ENCODE measurements around the gene CAV3. TPM values are rescaled to one million over a fixed set of nuclear protein-coding genes. Genes with fewer than 3 reads are reported as not detected.

Gene CAV3
- total RNA-seq, 1 donor from 2014 or later = not detected

GRCh38 chr3:8762607-8763377, 29.2 kb downstream of the CAV3 start:
- peaks cover 7% of the 10 kb centered on the region for H3K27me3 Mint-ChIP-seq (ENCODE audit: unreplicated experiment)
- DNase-seq (ENCODE audit: low spot score) = no peak
- no peak overlapping the region for H3K27ac Mint-ChIP-seq (ENCODE audit: unreplicated experiment)
- peaks cover 3% of the 10 kb centered on the region for H3K4me1 Mint-ChIP-seq (ENCODE audit: unreplicated experiment)
- H3K36me3 Mint-ChIP-seq (ENCODE audit: low read depth, unreplicated experiment) = no peaks in the 10 kb centered on the region
- H3K4me3 Mint-ChIP-seq (ENCODE audit: unreplicated experiment) = no peak overlapping the region
- TF ChIP-seq CTCF (IDR thresholded peaks at IDR 0.05; ENCODE audit: unreplicated experiment) = no peak
- H3K9me3 Mint-ChIP-seq (ENCODE audit: unreplicated experiment) = no peaks in the 10 kb centered on the region

GRCh38 chr3:8764528-8764927, 30.9 kb downstream of the CAV3 start:
- Mint-ChIP-seq H3K4me3 (ENCODE audit: unreplicated experiment) (no peak overlapping the region), H3K27me3 (ENCODE audit: unreplicated experiment) (peaks cover 10% of the 10 kb centered on the region), H3K36me3 (ENCODE audit: low read depth, unreplicated experiment) (no peaks in the 10 kb centered on the region), H3K4me1 (ENCODE audit: unreplicated experiment) (peaks cover 14% of the 10 kb centered on the region), H3K27ac (ENCODE audit: unreplicated experiment) (no peak overlapping the region), H3K9me3 (ENCODE audit: unreplicated experiment) (no peaks in the 10 kb centered on the region)
- TF ChIP-seq CTCF (IDR thresholded peaks at IDR 0.05; ENCODE audit: unreplicated experiment) = no peak
- no peak for DNase-seq (ENCODE audit: low spot score)

GRCh38 chr3:8765528-8765927, 31.9 kb downstream of the CAV3 start:
- H3K4me1 Mint-ChIP-seq (ENCODE audit: unreplicated experiment) = peaks cover 23% of the 10 kb centered on the region
- no peaks in the 10 kb centered on the region for H3K9me3 Mint-ChIP-seq (ENCODE audit: unreplicated experiment)
- H3K4me3 Mint-ChIP-seq (ENCODE audit: unreplicated experiment) = no peak overlapping the region
- no peak for DNase-seq (ENCODE audit: low spot score)
- no peak overlapping the region for H3K27ac Mint-ChIP-seq (ENCODE audit: unreplicated experiment)
- H3K27me3 Mint-ChIP-seq (ENCODE audit: unreplicated experiment) = peaks cover 13% of the 10 kb centered on the region
- no peaks in the 10 kb centered on the region for H3K36me3 Mint-ChIP-seq (ENCODE audit: low read depth, unreplicated experiment)
- no peak for TF ChIP-seq CTCF (IDR thresholded peaks at IDR 0.05; ENCODE audit: unreplicated experiment)

- H3K9me3 Mint-ChIP-seq (ENCODE audit: unreplicated experiment) = no peaks in the 10 kb centered on the region
- peaks cover 13% of the 10 kb centered on the region for H3K27me3 Mint-ChIP-seq (ENCODE audit: unreplicated experiment)
- no peak overlapping the region for H3K4me3 Mint-ChIP-seq (ENCODE audit: unreplicated experiment)
- no peaks in the 10 kb centered on the region for H3K36me3 Mint-ChIP-seq (ENCODE audit: low read depth, unreplicated experiment)
- H3K27ac Mint-ChIP-seq (ENCODE audit: unreplicated experiment) = no peak overlapping the region
- DNase-seq (ENCODE audit: low spot score) = no peak
- H3K4me1 Mint-ChIP-seq (ENCODE audit: unreplicated experiment) = peaks cover 29% of the 10 kb centered on the region
- TF ChIP-seq CTCF (IDR thresholded peaks at IDR 0.05; ENCODE audit: unreplicated experiment) = no peak
Measured at GRCh38 chr3:8766148-8766547, 32.5 kb downstream of the CAV3 start.

- Mint-ChIP-seq H3K27ac (ENCODE audit: unreplicated experiment) (no peak overlapping the region), H3K4me3 (ENCODE audit: unreplicated experiment) (no peak overlapping the region), H3K4me1 (ENCODE audit: unreplicated experiment) (peaks cover 38% of the 10 kb centered on the region), H3K27me3 (ENCODE audit: unreplicated experiment) (peaks cover 13% of the 10 kb centered on the region), H3K9me3 (ENCODE audit: unreplicated experiment) (no peaks in the 10 kb centered on the region), H3K36me3 (ENCODE audit: low read depth, unreplicated experiment) (no peaks in the 10 kb centered on the region)
- no peak for TF ChIP-seq CTCF (IDR thresholded peaks at IDR 0.05; ENCODE audit: unreplicated experiment)
- no peak for DNase-seq (ENCODE audit: low spot score)
Measured at GRCh38 chr3:8767256-8767666, 33.7 kb downstream of the CAV3 start.
